AG04449 (cell line): ENCODE data around the gene THRB.

ENCODE experiments used
- CTCF ChIA-PET: fragments of 350-600 bp; formaldehyde crosslinking; extraction: SDS; loops from one replicate; lab custom pipeline; 2021; ENCODE audit warnings: antibody characterized with exemption; lab: Yijun Ruan, JAX
- POLR2A ChIA-PET: fragments of 400-600, 350-600 bp; formaldehyde crosslinking; extraction: SDS; loops from one replicate; lab custom pipeline; 2020; ENCODE audit warnings: antibody characterized with exemption, inconsistent platforms; lab: Yijun Ruan, JAX
- DNase-seq: peaks from one replicate; pipeline ENCODE4 v3.0.0-alpha.2; 2010; ENCODE audit warnings: low read depth, low spot score
- H3K4me3 ChIP-seq: 2 replicates; pipeline ENCODE4 v1.5.1; 2011; ENCODE audit warnings: low read depth, mild to moderate bottlenecking, control low read depth, low read length
- TF ChIP-seq, protein P1 (sequence below): IDR thresholded peaks from one replicate; pipeline ENCODE4 v1.5.1; 2011; ENCODE audit warnings: mild to moderate bottlenecking, moderate library complexity, low read length, control low read depth, inconsistent platforms; ENCODE audit not compliant: insufficient read depth; ENCODE audit errors: missing control alignments

Gene THRB

DNA sequence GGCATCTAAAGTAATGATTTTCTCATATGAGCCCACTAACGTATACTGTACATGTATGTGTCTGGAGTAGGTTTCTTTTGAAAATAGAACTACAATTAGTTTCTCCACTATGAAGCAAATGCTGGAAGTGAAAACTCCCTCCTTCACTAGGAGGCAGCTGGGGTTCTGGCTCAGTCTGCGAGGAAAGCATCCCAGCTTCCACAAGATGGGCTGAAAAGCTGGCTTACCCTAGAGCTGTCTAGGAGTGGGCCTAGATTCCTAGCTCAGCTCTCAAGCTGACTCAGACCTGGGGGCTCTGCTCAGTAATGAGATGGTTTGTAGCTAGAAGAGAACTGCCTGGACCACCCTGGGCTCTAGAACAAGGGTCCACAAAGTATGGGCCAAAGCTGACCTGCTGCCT lies 268.3 kb downstream of the THRB start:
- POLR2A ChIA-PET = no interaction called here
- H3K4me3 ChIP-seq = no peak overlapping the region
- no peak for DNase-seq
- TF ChIP-seq, protein P1, sequence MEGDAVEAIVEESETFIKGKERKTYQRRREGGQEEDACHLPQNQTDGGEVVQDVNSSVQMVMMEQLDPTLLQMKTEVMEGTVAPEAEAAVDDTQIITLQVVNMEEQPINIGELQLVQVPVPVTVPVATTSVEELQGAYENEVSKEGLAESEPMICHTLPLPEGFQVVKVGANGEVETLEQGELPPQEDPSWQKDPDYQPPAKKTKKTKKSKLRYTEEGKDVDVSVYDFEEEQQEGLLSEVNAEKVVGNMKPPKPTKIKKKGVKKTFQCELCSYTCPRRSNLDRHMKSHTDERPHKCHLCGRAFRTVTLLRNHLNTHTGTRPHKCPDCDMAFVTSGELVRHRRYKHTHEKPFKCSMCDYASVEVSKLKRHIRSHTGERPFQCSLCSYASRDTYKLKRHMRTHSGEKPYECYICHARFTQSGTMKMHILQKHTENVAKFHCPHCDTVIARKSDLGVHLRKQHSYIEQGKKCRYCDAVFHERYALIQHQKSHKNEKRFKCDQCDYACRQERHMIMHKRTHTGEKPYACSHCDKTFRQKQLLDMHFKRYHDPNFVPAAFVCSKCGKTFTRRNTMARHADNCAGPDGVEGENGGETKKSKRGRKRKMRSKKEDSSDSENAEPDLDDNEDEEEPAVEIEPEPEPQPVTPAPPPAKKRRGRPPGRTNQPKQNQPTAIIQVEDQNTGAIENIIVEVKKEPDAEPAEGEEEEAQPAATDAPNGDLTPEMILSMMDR = no peak
- CTCF ChIA-PET = interaction anchor here (1.7 kb wide), 1 partner anchor 227 kb away, joined by 3 read pairs; no protein-coding TSS in a partner anchor

DNA sequence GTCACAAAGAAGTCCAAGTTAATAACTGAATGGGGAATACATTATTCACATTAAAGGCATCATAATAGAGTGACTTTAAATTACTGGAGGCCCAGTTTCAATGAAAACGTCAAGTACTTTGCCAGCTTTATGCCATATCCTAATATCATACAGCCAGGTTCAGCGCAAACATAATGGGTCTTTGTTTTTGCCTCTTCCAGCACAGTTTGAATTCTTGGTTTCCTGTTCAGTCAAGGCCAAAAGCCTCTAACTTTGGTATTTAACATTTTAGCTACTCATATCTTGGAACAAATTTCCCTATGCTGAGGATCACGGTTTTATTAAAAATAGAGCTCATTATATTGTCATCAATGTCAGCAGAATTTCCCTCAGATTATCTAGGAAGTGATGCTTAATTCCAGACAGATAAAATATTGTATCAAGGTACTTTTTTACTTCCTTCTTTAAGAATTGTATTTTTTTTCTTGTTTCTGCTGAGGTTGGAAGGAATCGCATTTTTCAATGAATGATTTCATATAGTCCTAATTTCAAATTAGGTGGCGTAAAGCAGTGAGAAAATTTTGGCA lies 269.2 kb downstream of the THRB start:
- TF ChIP-seq, protein P1 = no peak
- ChIA-PET POLR2A (no interaction called here), CTCF (interaction anchor here (0.9 to 1.7 kb wide), 7 partner anchors 8 to 226 kb away, joined by 3 to 5 read pairs (median 5); no protein-coding TSS in a partner anchor)
- H3K4me3 ChIP-seq = no peak overlapping the region
- DNase-seq = no peak

DNA sequence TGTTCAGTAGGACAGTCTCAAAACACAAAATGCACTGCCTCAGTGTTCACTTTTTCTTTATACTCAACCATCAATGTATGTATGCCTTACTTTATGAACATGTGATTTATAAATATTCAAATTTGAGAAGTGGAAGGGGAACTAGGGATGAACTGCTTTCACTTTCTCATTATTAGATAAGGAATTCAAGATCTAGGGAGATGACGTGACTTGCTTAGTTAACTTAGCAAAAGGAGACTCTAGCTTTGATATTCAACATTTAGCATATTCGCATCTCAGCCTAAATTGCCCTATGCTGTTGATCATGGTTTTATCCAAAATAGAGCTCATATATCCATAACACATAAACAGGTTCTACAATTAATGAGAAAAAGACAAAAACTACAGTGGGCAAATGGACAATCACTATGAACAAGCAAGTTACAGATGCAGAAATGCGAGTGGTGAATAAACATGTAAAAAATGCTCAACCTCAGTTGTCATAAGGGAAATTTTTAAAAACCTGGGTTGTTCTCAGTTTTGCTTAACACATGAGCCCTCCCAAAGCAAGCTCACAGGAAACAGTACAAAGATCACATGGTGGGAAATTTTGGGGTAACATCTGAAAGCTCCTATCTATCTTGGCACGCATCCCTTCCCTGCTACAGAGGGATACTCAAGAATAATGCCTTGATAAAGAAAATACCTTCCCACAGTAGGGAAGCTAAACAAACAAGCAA lies 269.8 kb downstream of the THRB start:
- no peak overlapping the region for H3K4me3 ChIP-seq
- POLR2A ChIA-PET = no interaction called here
- CTCF ChIA-PET = interaction anchor here (0.9 to 1.7 kb wide), 6 partner anchors 9 to 136 kb away, joined by 3 to 5 read pairs (median 5); no protein-coding TSS in a partner anchor
- TF ChIP-seq, protein P1 = no peak
- no peak for DNase-seq

DNA sequence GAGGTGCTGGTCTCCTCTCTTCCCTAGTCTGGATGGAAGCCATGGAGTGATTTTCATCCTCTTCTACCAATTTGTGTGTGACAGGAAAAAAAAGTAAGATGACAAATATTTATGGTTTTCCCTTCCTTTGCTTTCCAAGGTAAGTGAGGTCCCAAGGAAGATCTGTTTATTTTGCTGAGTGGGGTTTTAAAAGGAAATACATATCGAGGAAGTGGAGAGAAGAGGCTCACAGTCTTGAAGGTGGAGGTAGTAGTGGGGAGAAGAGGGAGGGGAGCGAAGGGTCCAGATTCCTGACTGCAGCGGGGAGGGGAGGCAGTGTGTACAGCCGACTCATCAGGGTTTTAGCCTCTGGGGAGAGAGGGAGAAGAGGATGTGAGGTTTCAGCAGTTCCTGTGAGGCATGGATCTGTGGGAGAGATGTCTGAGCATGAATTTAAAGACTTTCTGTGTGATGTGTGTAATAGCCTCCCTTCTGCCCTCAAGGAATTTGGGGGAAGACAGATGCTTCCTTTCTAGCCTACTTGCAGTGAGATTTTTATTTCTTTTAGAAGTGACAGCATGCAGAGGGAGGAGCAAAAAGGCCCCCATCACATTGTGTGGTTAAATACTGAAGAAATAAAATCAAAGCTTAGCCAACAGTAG lies 272.4 kb downstream of the THRB start:
- no peak for DNase-seq
- ChIA-PET CTCF (interaction anchor here (0.9 to 4.4 kb wide), 3 partner anchors 15 to 36 kb away, joined by 6 to 24 read pairs (median 18); no protein-coding TSS in a partner anchor), POLR2A (no interaction called here)
- TF ChIP-seq, protein P1 = no peak
- no peak overlapping the region for H3K4me3 ChIP-seq

DNA sequence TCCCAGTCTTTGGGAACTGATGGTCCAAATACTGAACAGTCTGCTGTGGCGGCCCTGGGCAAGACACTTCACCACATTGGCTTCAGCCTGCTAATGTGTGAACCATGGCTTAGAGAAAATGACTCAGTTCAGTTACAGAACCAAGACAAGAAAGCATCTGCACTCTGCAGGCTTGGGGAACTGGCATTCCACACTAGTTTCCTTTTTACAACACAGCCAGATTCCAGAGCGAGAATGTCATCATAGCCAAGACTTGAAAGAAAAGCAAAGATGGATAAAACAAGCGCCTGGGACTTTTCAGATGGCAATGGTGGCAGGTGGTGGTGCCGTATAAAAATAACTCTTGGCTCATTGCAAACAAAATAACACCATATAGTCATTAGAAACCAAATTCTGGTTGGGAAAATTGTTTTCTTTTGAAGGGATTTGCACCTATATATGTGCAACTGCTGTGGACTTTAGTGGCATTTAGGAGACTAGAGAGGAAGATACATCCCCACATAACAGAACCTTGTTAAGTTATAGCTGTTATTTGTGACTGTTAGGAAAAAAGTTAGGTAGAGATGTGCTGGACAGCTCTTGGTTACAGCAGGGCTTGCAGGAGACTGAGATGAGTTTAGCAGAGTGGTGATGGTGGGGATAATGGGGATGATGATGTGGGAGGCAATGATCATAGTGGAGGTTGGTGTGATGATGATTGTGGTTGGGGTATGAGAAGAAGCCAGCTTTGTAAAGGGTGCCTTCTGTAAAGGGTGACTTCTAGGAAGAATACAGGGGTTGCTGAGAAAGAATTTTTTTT lies 273.6 kb downstream of the THRB start:
- H3K4me3 ChIP-seq = no peak overlapping the region
- TF ChIP-seq, protein P1 = no peak
- DNase-seq = peak; percentile 89
- ChIA-PET POLR2A (no interaction called here), CTCF (interaction anchor here (1.5 to 4.4 kb wide), 3 partner anchors 16 to 35 kb away, joined by 4 to 24 read pairs (median 18); no protein-coding TSS in a partner anchor)
